SW 1271 (cell line): ENCODE measurements around the gene ZNF675.
"Not testable (repeated sequence)": the region's sequence is repeated elsewhere in the genome, so short reads cannot be mapped to it uniquely, and the experiment has no call there.

Source experiments
- DNase-seq, 2 experiments: peaks; one replicate each; lab custom pipeline; 2025; lab: John Stamatoyannopoulos, UW

Gene ZNF675

GRCh38 chr19:23686621-23687423, at the start of gene ZNF675:
Gene ZNF675, minus strand, starts transcription at chr19:23687212. Its CDS starts 179 bp downstream, at chr19:23687033.
- peak; percentile 79 to 91 for DNase-seq

GRCh38 chr19:23730729-23731465, 43.9 kb upstream of the ZNF675 start:
- not testable (repeated sequence) for DNase-seq

- not testable (repeated sequence) for DNase-seq
Measured at GRCh38 chr19:23724161-23724560, 37.1 kb upstream of the ZNF675 start.

- DNase-seq = no peak
Measured at GRCh38 chr19:23718802-23719201, 31.8 kb upstream of the ZNF675 start.

- no peak for DNase-seq
Measured at GRCh38 chr19:23716792-23717191, 29.8 kb upstream of the ZNF675 start.

- DNase-seq = no peak
Measured at GRCh38 chr19:23709347-23709746, 22.3 kb upstream of the ZNF675 start.

- no peak for DNase-seq
Measured at GRCh38 chr19:23706657-23707056, 19.6 kb upstream of the ZNF675 start.

GRCh38 chr19:23699521-23699860, 12.5 kb upstream of the ZNF675 start:
- DNase-seq = no peak

GRCh38 chr19:23698711-23699520, 11.9 kb upstream of the ZNF675 start:
- DNase-seq = no peak

GRCh38 chr19:23692937-23693336, 5.9 kb upstream of the ZNF675 start:
- DNase-seq = not testable (repeated sequence)

- no peak for DNase-seq
Measured at GRCh38 chr19:23673132-23673531, 13.9 kb downstream of the ZNF675 start.

- DNase-seq = not testable (repeated sequence)
Measured at GRCh38 chr19:23668606-23669005, 18.4 kb downstream of the ZNF675 start.

- no peak for DNase-seq
Measured at GRCh38 chr19:23665651-23666410, 21.2 kb downstream of the ZNF675 start.

GRCh38 chr19:23649817-23650216, 37.2 kb downstream of the ZNF675 start:
- not testable (repeated sequence) for DNase-seq
